Suppressor macrophage treated with lipopolysaccharide for 4 hours (primary cell): ENCODE measurements around the gene ISG15.
"Not testable (repeated sequence)": the region's sequence is repeated elsewhere in the genome, so short reads cannot be mapped to it uniquely, and the experiment has no call there.

Source experiments
- DNase-seq: peaks from one replicate; pipeline ENCODE4 v3.0.0-alpha.2; 2020

ISG15 gene

GRCh38 chr1:975896-976683 is 37.2 kb upstream of the ISG15 start:
- DNase-seq = peak; percentile 66

- not testable (repeated sequence) for DNase-seq
These were observed 36.5 kb upstream of the ISG15 start for GRCh38 chr1:976791-977190.

DNA sequence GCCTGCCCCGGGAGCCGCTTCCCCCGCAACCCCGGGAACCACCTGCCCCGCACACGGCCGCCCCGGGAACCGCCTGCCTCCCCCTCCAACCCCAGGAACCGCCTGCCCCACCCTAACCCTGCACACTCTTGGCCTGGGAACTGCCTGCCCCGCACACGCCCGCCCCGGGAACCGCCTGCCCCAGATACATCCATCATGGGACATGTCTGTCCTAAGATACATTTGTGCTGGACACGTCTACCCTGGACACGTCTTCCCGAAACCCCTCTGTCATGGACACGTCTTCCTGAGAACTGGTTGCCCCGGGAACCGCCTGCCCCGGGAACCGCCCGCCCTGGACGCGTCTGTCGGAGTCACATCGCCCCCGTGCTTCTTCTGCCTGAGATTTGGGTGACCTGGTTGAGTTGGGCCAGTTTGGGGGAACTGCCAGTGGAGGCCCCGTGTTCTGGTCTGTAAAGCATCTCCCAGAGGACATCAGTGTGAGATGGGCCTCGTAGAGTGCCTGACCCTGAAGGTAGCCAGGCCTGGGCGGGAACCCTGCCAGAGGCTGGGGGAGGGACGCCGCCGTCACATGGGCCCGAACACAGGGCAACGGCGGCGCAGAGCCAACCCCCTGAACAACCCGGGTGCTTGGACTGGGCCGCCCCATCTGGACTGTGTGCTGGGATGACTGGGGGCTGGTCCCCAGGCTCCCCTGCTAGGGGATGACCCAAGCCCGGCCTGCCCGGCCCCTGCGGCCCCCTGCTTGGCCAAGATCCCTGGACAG is 35.0 kb upstream of the ISG15 start:
- DNase-seq = no peak

- no peak for DNase-seq
These were observed 34.2 kb upstream of the ISG15 start for GRCh38 chr1:978835-979743.

GRCh38 chr1:979744-980072 is 33.6 kb upstream of the ISG15 start:
- DNase-seq = no peak

DNA sequence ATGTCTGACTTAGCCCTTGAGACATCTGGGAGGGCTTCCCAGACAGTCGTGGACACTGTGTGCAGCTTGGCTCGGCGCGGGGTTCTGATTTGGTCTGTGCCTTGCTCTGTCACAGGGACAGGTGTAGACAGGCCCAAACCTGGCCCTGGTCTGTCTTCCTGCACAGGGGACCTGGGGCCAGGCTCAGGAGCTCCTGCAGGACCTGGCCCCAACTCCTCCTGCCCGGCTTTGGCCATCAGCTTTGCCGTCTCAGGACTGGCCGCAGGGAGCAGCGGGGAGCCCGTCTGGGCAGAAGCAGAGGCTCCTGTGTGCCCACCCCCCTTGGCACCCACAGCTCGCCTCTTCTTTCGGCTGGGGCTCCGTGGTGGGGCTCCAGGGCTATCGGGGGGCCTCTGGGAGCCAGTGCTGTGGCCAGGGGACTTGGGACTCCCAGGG is 33.1 kb upstream of the ISG15 start:
- no peak for DNase-seq

GRCh38 chr1:980602-981395 is 32.5 kb upstream of the ISG15 start:
- no peak for DNase-seq

GRCh38 chr1:981491-981954 is 31.8 kb upstream of the ISG15 start:
- no peak for DNase-seq

- no peak for DNase-seq
These were observed 31.2 kb upstream of the ISG15 start, which contains the start of gene PERM1 for GRCh38 chr1:981955-982558. PERM1 (minus strand) TSS chr1:982093; CDS start chr1:981029, 1,064 bp downstream.

DNA sequence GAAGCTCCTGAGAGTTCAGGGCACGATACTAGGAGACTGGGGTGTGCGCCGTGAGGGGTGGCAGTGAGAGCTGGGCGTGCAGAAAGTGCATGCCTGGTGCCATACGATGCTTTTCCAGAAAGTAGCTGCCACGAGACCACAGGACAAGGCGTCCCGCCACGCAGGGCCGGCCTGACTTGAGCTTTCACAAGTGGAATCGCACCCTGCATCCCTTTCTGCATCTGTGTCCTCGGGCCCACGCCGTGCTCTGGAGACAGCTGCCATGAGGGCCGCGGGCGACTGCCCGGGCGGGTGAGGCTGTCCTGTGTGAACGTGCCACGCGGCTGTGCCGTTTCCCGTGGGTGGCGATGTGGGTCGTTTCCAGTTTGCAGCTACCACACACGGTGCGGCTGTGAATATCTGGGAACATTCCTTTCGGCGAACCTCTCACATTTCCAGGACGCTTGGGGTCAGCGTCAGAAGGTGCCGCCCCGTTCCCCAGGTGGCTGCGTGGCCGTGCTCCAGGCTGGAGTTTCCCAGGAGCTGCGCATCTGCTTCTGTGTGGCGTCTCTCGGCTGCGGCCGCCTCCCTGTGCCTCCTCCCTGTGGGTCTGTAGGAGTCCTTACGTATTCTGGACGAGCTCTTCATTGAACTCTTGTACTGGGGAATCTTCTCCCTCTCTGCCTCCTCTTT is 30.4 kb upstream of the ISG15 start:
- DNase-seq = no peak

- DNase-seq = peak; percentile 50
These were observed 29.4 kb upstream of the ISG15 start for GRCh38 chr1:983798-984475.

GRCh38 chr1:984476-984814 is 28.9 kb upstream of the ISG15 start:
- no peak for DNase-seq

GRCh38 chr1:985126-985525 is 28.2 kb upstream of the ISG15 start:
- no peak for DNase-seq

GRCh38 chr1:988061-988460 is 25.2 kb upstream of the ISG15 start:
- DNase-seq = not testable (repeated sequence)

DNA sequence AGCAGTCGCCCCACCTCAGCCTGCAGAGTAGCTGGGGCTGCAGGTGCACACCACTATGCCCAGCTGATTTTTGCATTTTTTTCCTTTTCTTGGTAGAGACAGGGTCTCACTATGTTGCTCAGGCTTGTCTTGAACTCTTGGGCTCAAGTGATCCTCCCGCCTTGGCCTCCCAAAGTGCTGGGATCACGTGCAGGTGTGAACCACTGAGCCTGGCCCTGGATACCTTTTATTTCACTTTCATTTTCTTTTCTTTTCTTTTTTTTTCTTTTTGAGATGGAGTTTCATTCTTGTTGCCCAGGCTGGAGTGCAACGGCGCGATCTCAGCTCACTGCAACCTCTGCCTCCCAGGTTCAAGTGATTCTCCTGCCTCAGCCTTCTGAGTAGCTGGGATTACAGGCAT is 22.0 kb upstream of the ISG15 start:
- not testable (repeated sequence) for DNase-seq

DNA sequence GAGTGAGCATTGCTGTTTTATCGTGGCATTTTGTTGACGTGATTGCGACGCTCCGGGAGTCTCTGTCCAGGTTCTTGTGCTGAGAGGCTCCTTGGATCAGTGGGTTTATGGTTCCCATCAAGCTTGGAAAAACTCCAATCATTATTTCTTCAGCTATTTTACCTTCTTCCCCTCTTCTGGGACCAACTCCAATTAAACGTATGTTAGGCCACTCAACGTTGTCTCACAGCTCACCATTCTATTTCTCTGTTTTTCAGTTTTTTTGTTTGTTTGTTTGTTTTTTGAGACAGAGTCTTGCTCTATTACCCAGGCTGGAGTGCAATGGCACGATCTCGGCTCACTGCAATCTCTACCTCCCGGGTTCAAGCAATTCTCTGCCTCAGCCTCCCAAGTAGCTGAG is 21.4 kb upstream of the ISG15 start:
- no peak for DNase-seq

DNA sequence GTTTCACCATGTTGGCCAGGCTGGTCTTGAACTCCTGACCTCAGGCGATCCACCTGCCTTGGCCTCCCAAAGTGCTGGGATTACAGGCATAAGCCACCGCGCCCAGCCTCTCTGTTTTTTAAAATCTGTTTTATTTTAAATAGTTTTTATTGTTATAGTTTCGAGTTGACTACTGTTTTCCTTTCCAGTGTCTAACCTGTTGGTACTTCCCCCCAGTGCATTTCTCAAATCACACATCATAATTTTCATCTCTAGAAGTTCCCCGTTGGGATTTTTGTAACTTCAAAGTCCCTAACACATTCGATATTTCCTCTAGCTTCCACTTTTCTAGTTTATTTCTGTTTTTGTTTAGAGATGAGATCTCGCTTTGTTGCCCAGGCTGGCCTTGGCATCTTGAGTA is 20.9 kb upstream of the ISG15 start:
- DNase-seq = no peak

DNA sequence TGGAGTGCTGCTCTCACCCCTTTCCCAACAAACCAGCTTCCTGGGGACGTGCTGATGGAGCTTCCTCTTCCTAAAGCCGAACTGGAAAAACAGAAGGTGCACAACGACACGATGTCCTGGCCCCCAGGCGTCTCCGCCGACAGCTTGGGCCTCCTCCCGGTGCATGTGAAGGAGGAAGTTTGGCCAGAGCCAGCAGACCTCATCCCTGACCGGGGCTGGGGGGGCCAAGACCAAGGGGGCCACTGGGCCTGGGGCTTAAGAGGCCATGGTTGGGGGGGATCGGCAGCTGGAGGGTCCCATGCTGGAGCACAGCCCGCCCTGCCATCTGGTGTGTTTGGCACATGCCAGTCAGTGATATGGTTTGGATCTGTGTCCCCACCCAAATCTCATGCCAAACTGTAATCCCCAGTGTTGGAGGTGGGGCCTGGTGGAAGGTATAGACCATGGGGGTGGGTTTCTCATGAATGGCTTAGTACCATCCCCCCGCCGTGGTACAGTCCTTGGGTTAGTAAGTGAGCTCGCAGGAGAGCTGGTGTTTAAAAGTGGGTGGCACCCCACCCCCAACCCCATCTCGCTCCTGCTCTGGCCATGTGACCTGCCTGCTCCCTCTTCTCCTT is 19.8 kb upstream of the ISG15 start:
- peak; percentile 21 for DNase-seq

DNA sequence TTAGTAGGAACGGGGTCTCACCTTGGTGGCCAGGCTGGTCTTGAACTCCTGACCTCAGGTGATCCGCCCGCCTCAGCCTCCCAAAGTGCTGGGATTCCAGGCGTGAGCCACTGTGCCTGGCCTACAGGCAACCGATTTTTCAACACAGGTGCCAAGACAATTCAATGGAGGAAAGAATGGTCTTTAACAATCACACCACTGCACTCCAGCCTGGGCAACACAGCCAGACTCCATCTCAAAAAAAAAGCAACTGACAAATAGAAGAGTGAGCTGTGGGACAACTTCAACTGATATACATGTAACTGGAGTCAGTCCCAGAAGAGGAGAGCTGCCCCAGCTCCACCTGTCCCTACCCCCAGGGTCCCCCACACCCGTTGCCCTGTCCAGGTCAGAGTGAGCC is 18.8 kb upstream of the ISG15 start:
- peak; percentile 22 for DNase-seq
